Measurements from ENCODE around the gene EP400.

GRCh38 chr12:132075714-132076553 is 126.2 kb downstream of the EP400 start:
- TF ChIP-seq CTCF (IDR thresholded peaks at IDR 0.05; ENCODE audit: low read length) (no peak), EZH2 (IDR thresholded peaks at IDR 0.05; ENCODE audit: borderline replicate concordance, low read length) (no peak)
